ENCODE results near the gene LTBP3. TPM values are rescaled to one million over a fixed set of nuclear protein-coding genes. Genes with fewer than 3 reads are reported as not detected.

The LTBP3 gene
- total and polyA plus RNA-seq, 11 donors: 26.3 to 125 (median 75.6) TPM

DNA sequence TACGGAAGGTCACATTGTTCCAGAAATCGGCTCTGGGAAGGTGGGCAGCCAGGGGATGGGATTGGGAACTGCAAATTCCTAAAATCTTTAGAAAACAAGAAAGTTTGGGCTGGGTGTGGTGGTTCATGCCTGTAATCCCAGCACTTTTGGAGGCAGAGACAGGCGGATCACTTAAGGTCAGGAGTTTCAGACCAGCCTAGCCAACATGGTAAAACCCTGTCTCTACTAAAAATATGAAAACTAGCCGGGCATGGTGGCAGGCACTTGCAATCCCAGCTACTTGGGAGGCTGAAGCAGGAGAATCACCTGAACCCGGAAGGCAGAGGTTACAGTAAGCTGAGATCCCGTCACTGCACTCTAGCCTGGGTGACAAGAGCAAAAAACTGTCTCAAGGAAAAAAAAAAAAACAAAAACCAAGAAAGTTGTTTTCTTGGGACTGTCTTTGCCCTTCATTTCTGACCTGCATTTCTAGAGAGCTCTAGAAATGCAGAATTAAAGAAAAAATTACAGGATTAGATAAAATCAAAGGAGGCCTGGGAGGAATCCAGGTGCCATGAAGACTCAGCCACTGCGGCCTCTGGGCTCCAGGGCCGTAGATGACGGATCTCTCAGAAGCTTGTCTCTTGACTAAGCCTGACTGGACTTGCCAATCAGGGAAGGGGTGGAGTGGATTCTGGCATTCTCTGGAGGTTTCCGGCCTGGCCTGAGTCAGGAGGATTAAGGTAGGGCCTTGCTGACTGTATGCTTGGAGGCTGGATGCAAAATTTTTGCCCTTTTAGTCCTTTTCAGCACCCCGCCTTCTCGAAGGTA, 64.6 kb downstream of the LTBP3 start:
- peak overlapping the region; percentile 90 to 100 (median 99) for H3K27ac ChIP-seq
- H3K4me3 ChIP-seq: peak overlapping the region in 7 of 12 donors; percentile 5 to 34 (median 13)
- TF ChIP-seq POLR2A (IDR thresholded peaks at IDR 0.05): peak in 1 of 2 donors; percentile 93
- TF ChIP-seq, protein P1, sequence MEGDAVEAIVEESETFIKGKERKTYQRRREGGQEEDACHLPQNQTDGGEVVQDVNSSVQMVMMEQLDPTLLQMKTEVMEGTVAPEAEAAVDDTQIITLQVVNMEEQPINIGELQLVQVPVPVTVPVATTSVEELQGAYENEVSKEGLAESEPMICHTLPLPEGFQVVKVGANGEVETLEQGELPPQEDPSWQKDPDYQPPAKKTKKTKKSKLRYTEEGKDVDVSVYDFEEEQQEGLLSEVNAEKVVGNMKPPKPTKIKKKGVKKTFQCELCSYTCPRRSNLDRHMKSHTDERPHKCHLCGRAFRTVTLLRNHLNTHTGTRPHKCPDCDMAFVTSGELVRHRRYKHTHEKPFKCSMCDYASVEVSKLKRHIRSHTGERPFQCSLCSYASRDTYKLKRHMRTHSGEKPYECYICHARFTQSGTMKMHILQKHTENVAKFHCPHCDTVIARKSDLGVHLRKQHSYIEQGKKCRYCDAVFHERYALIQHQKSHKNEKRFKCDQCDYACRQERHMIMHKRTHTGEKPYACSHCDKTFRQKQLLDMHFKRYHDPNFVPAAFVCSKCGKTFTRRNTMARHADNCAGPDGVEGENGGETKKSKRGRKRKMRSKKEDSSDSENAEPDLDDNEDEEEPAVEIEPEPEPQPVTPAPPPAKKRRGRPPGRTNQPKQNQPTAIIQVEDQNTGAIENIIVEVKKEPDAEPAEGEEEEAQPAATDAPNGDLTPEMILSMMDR (IDR thresholded peaks at IDR 0.05): no peak
- H3K27me3 ChIP-seq: no peaks in the 10 kb centered on the region
- no peaks in the 10 kb centered on the region for H3K36me3 ChIP-seq
- no peaks in the 10 kb centered on the region for H3K9me3 ChIP-seq
- peak in 4 of 5 donors; percentile 78 to 92 (median 83) for DNase-seq
- WGBS, 4 donors: 31 to 41% (median 36%) methylated on average over 12 of the region's 12 CpGs
- ATAC-seq: peak; percentile 15 to 32 (median 24)
- peaks cover 48 to 91% (median 85%) of the 10 kb centered on the region in 12 donors for H3K4me1 ChIP-seq
- intact Hi-C loops (cut with DNase I): loop anchor here in 4 of 10 donors (1.0 to 2.0 kb wide), 3 partner anchors 15 to 17 kb away; no protein-coding TSS in a partner anchor

DNA sequence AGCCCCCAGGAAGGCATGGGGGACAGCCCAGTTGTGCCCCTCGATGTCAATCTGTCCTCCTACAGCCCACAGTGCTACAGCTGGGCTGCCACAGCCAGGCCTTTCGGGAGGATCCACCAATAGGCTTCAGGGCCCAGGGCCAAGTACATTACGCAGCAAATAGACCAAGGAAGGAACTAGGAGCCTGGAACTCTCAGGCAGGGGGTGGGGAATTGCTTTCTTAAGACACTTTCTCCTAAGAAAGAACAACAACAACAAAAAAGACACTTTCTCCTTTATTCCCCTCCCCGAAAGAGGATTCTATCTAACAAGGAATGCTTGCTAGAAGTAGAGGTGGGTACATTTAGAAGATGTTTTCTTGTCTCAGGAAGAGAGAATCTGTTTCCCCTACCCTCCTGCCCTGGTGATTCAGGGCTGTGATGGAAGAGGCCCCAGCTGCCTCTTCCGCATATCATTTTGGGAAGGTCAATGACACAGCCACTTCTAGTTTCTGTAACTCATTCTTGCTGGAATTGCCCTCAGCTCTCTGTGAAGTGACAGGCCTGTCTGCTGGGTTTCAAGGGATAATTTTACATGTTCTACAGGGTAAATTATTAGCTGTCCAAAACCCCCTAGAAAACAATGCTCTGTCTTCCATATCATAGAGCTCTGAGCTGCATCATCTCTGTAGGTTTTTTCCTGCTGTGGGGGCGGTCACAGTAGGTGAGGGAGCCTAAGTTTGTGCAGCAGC, 65.4 kb downstream of the LTBP3 start:
- TF ChIP-seq, protein P1 (IDR thresholded peaks at IDR 0.05): no peak
- TF ChIP-seq POLR2A (IDR thresholded peaks at IDR 0.05): peak in 1 of 2 donors; percentile 58
- Histone ChIP-seq H3K9me3 (no peaks in the 10 kb centered on the region), H3K27ac (peak overlapping the region; percentile 90 to 100 (median 99)), H3K27me3 (no peaks in the 10 kb centered on the region), H3K4me3 (peak overlapping the region in 8 of 12 donors; percentile 1 to 34 (median 12)), H3K4me1 (peaks cover 54 to 94% (median 92%) of the 10 kb centered on the region in 12 donors), H3K36me3 (no peaks in the 10 kb centered on the region)
- ATAC-seq (peak; percentile 10 to 33 (median 26)), DNase-seq (peak; percentile 85 to 94 (median 90))
- WGBS, 4 donors: 18 to 25% (median 23%) methylated on average over 5 to 6 of the region's 6 CpGs
- intact Hi-C loops (cut with DNase I): loop anchor here in 1 of 10 donors (2.0 kb wide), 1 partner anchor 14 kb away; no protein-coding TSS in a partner anchor

DNA sequence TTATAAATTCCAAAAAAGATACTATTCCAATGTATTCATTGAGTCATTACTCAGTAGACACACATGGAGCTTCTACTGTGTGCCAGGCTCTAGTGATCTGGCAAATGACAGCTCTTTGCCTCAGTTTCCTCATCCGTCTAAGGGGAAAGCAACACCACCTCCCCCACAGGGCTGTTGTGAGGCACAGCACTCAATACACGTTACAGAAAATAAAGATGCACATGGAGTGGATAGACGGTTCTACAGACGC, 65.8 kb downstream of the LTBP3 start:
- 21 to 38% (median 29%) methylated on average over 4 of the region's 4 CpGs for WGBS, 4 donors
- H3K36me3 ChIP-seq: no peaks in the 10 kb centered on the region

More for the DNA sequence above, 65.8 kb downstream of the LTBP3 start:
- H3K9me3 ChIP-seq: no peaks in the 10 kb centered on the region
- H3K4me1 ChIP-seq: peaks cover 54 to 96% (median 93%) of the 10 kb centered on the region in 12 donors
- DNase-seq: no peak
- intact Hi-C loops (cut with DNase I): loop anchor here in 1 of 10 donors (2.0 kb wide), 1 partner anchor 14 kb away; no protein-coding TSS in a partner anchor
- TF ChIP-seq, protein P1 (IDR thresholded peaks at IDR 0.05): no peak
- no peak for TF ChIP-seq POLR2A (IDR thresholded peaks at IDR 0.05)
- no peaks in the 10 kb centered on the region for H3K27me3 ChIP-seq
- no peak for ATAC-seq
- H3K4me3 ChIP-seq: peak overlapping the region in 5 of 12 donors; percentile 1 to 34 (median 13)
- H3K27ac ChIP-seq: peak overlapping the region; percentile 90 to 100 (median 99)

Measured in heart left ventricle (tissue), 16 donors.